ENCODE data around the gene GAN.

Gene GAN

GRCh38 chr16:81314603-81315270, at the start of gene GAN:
GAN (plus strand) TSS chr16:81314962; CDS start chr16:81315114, 152 bp downstream.
- peak; percentile 94 for DNase-seq

DNA sequence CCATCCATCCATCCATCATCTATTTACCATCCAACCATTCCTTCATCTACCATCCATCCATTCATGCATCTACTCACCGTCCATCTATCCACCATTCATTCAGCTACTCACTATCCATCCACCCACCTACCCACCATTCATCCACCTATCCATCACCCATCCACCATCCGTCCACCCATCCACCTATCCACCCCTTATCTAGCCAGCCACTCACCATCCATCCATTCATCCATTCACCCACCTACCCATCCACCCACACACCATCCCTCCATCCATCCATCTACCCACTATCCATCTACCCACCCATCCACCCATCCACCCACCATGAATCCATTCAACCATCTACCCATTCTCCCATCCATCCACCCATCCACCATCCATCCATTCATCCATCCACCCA, 49.7 kb upstream of the GAN start:
- no peak for DNase-seq

- DNase-seq, result no peak
These were observed 48.9 kb upstream of the GAN start for GRCh38 chr16:81265658-81266451.

- DNase-seq, result peak; percentile 18
These were observed 48.1 kb upstream of the GAN start for GRCh38 chr16:81266680-81267095.

DNA sequence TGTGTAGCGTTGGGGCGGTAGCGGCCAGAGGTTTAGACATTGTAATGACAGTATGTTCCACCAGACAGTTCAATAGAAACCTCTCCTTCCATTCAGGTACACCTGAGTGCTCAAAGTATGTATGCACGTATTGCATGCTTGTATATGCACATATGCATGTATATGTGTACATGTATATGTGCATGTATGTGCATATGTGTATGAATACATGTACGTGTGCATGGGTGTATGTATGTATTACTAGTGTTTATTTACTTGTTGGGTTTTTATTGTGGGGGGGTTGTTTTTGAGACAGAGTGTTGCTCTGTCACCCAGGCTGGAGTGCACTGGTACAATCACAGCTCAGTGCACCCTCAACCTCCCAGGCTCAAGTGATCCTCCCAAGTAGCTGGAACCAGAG, 46.3 kb upstream of the GAN start:
- DNase-seq, result no peak

GRCh38 chr16:81273223-81273950, 41.4 kb upstream of the GAN start:
- no peak for DNase-seq

- DNase-seq, result no peak
These were observed 39.7 kb upstream of the GAN start for GRCh38 chr16:81275064-81275532.

DNA sequence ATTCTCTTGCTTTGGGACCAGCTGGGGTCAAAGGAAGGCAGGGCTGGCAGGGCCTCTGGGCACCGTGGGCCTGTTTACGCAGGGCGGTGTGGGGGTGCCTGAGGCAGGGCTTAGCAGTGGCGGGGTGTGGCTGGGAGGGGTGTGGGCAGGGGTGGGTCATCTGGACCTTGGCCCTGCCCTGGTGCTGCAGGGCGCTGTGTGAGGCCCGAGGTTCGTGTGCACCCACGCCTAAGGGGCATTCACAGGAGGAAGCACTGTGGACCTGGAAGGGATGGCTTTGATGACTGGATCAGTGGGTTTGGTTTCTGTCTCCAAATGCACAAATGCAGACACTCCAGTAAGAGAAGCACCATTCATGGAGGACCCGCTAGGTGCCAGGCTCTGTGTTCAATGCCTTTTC, 39.0 kb upstream of the GAN start:
- DNase-seq, result no peak

GRCh38 chr16:81276323-81276722, 38.4 kb upstream of the GAN start:
- DNase-seq, result no peak

GRCh38 chr16:81277541-81278080, 37.2 kb upstream of the GAN start:
- DNase-seq, result no peak

- DNase-seq, result no peak
These were observed 36.2 kb upstream of the GAN start for GRCh38 chr16:81278526-81278925.

GRCh38 chr16:81279392-81279791, 35.4 kb upstream of the GAN start:
- no peak for DNase-seq

- DNase-seq, result no peak
These were observed 34.4 kb upstream of the GAN start for GRCh38 chr16:81280393-81280792.

DNA sequence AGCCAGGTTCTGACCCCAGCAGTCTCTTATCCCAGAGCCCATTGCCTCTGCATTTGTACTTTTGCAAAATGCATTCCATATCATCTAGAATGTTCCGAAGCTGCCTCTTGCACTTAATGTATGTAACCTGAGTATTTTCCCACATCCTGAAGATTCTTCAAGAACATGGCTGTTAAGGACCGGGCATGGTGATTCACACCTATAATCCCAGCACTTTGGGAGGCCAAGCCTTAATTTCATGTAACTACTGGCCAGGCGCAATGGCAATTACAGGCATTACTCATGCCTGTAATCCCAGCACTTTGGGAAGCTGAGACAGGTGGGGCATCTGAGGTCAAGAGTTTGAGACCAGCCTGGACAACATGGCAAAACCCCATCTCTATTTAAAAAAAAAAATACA, 31.7 kb upstream of the GAN start:
- no peak for DNase-seq

DNA sequence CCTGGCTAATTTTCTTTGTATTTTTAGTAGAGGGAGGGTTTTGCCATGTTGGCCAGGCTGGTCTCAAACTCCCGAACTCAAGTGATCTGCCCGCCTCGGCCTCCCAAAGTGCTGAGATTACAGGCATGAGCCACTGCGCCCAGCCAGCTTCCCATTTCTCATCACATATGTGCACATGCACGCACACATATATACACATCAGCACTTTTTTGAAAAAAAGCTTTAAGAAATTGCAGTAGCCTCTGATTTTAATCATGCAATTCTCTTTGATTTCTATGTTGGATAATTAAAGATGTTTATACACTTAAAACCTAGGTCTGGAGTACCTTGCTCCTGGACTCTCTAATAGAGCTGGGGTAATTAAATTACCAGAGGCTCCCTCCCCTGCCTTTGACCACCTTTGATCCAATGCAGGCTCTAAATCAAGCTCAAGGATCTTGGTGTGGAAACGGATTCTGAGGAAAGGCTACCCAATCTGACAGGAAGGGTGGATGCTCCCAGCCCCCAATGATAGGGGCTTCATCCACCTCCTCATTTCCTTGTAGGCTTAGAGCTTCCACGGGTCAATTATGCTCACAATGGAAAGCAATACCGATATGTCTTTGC, 29.7 kb upstream of the GAN start:
- DNase-seq, result no peak

GRCh38 chr16:81286190-81286589, 28.6 kb upstream of the GAN start:
- no peak for DNase-seq

DNA sequence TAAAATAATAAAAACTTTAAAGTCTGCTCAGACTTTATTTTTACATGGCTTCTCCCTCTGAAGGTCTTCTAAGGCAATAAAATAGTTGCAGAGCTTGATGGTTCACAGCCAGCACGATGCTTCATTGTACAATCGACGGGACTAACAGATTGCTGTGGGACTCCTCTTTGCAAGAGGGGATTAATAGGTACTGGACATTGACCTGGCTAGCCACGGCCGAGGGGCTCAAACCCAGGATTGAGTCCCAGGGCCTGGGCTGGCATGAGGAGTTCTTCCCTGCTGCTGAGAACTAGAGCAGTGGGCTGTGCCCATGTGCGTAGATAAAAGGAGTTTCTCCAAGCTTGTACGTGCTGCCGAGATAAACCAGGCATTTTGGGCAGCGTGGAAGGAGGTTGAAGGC, 23.6 kb upstream of the GAN start:
- DNase-seq, result no peak

DNA sequence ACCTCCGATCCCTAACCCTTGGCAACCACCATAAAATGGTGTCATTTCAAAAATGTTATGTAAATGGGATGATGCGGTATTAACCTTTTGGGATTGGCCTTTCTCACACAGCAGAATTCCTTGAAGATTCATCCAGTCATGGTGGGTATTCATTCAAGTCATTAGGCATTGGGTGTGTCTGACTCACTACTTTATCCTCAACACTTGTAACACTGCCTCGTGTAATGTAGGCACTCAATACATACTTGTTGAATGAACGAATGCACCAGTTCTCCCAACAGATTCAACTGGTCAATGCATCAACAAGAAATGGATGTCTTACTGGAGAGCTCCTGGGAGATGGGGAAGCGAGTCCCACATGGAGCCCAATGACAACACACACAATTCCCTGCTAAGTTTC, 21.8 kb upstream of the GAN start:
- DNase-seq, result no peak

DNA sequence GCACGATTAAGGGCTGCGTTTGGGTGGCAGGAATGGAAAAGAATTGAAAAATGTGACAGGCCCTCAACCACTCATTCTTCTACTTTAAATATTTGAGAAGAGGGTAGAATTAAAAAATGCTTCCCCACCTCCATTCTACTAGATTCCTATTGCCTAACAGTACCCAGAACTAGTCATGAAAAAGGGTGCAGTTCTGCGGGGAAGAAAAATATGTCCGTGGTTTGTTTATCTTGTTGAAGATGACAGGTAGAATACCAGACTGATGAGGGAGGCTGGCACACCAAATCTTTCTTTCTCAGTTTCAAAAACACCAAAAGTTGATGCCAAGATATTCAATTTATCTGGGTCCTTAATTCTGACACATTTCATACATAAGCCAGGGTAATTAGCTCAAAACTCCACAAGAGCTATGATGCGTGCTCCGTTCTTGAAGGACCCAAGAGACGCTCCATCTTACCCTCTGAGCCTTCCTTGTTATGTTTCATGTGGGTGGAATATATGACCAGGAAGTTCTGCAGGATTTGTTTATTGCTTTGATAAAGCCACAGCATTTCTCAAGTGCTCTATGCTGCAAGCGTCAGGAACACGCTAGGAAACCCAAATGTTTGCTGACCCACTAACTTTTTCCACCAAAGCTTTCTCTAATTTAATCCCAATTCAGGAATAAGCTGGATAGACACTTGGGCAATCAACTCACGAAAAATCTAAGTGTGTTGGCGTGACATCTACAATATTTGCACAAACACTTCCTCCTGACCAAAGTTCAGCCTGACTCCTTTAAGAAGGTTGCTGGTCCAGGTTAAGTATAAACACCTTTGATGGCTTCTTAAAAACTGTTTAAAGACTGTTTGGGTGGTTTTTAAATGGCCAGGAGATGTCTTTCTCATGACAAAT, 20.6 kb upstream of the GAN start:
- DNase-seq, result no peak

DNA sequence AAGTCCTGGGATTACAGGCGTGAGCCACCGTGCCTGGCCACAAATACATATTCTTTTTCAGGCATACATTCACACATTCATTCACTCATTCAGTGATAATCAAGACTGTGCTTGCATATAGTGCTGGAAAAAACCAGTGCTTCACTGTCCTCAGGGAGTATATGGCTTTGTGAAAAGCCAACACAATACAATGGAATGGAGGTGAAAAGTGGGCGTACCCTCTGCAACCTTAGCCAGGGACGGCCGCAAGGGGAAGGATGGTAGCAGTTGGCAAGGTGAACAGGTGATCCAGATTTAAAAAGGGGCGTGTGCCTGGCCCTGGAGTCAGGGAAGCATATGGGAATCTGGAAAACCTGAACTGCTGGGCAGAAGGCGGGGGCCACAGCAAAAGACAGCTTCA, 18.1 kb upstream of the GAN start:
- no peak for DNase-seq

- no peak for DNase-seq
These were observed 7.0 kb upstream of the GAN start for GRCh38 chr16:81307770-81308169.

DNA sequence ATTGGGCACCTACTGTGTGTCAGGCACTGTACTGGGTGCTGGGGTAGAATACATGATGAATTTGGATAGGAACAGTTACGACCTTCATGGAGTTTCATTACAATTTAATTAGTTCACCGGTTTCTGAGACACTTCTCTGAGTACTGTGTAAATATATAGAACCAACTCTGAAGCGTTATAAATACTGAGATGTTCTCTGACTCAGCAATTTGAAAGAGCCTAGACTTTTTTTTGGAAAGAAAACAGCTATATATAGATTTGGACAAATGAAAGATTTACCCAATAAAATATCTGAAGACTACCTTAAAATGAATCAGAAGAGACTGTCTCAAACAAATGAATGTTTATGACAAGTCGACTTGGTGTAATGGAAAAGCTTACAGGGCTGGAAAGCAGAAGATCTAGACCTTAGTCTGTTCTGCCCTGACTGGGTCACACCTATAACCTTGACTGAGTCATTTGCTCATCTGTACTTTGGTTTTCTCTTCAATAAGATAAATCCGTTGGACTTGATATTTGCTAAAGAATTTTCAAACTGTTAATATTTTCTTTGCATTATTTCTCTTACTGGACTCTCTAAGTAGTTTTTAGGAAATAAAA, 4.6 kb upstream of the GAN start:
- no peak for DNase-seq

Data from NCI-H2171 (cell line).